Right ventricle myocardium inferior (tissue), 1 donor: ENCODE measurements around the gene TJP1. TPM values are rescaled to one million over a fixed set of nuclear protein-coding genes. Genes with fewer than 3 reads are reported as not detected.
"Not testable (repeated sequence)": the region's sequence is repeated elsewhere in the genome, so short reads cannot be mapped to it uniquely, and the experiment has no call there.

Experiments
- ATAC-seq: fragments of 200-7000 bp; cut with Tn5 transposase; one replicate; pipeline ENCODE4 v1.9.1; 2020; ENCODE audit warnings: mild to moderate bottlenecking, moderate library complexity
- DNase-seq: peaks from one replicate; pipeline ENCODE4 v3.0.0; 2021; ENCODE audit errors: missing footprints
- intact Hi-C: fragments of 100-400 bp; cut with DNase I; formaldehyde crosslinking; loops from one replicate; pipeline ENCODE4 v1.11.0; 2022
- total RNA-seq: library from RNA; stranded (reverse); fragmentation: NEBNext Ultra II Directional; extraction: Animal tissue kit (Norgen Biotek cat#: 25700); gene quantifications from one replicate; pipeline ENCODE4 v1.2.1, GENCODE V29; 2021
- donor health status: DM: no; HTN: yes; CAD: no; lungs with severe emphysema.

TJP1 gene
- total RNA-seq, 1 donor from 2014 or later = 111 TPM

DNA sequence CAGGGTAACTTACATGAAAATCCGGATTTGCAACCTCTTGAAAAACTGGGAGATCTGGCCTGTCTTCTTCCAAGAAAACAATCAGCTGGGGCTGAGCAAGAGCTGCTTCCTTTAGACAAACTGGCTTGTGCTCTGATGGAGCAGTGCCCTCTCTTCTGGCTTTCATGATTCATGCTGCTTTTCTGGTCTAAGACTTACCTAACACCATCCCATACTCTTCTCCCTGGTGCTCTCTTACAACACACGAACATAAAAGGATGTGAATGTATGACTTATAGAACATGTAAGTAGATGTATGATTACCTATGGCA, 9.9 kb downstream of the TJP1 start:
- ATAC-seq (no peak), DNase-seq (no peak)
- intact Hi-C loops = no loop called here

DNA sequence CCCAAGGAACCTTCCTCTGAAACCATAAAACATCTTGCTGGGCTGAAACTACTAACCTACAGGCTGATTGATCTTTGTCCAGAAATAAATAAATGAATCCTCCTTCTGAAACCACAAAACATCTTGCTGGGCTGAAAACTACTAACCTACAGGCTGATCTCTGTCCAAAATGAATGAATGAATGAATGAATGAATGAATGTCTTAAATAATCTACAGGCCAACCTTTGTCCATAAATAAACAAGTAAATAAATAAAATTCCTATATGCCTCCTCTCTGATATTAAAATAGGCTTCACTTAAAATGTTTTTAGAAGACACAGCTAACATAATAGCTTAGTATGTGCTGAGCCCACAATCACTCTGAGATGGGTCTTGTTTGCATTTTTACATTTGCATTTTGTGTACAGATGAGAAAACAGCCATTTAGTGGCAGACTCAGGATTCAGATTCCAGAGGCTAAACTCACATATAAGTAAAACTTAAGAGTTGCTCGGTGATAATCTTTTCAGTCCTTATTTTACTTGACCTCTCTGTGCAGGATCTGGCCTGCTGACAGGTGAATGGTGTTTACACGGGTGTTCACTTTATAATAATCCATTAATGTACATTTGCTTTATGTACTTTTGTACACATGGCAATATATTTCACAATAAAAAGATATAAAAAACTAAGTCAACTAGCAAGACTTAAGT, 10.4 kb downstream of the TJP1 start:
- intact Hi-C loops = no loop called here
- no peak for ATAC-seq
- no peak for DNase-seq

DNA sequence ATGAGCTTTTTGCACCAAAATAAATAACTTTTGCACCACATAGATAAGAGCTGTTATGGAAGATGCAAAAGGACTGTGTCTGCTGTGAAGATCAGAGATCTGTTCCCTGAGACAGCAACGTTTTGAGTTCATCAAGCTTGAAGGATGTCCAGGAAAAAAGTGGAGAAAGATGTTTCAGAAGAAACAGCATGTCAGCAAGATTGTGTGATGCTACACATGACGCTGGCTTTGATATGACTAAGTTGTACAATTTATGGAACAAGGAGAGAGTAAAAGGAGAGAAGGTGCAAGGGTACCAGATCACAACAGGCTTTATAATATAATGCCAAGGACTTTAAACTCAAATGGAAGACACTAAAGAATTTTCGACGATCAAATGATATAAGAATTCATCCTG, 16.6 kb downstream of the TJP1 start:
- DNase-seq (no peak), ATAC-seq (no peak)
- intact Hi-C loops = loop anchor here (2.0 kb wide), 1 partner anchor 15 kb away; no protein-coding TSS in a partner anchor

DNA sequence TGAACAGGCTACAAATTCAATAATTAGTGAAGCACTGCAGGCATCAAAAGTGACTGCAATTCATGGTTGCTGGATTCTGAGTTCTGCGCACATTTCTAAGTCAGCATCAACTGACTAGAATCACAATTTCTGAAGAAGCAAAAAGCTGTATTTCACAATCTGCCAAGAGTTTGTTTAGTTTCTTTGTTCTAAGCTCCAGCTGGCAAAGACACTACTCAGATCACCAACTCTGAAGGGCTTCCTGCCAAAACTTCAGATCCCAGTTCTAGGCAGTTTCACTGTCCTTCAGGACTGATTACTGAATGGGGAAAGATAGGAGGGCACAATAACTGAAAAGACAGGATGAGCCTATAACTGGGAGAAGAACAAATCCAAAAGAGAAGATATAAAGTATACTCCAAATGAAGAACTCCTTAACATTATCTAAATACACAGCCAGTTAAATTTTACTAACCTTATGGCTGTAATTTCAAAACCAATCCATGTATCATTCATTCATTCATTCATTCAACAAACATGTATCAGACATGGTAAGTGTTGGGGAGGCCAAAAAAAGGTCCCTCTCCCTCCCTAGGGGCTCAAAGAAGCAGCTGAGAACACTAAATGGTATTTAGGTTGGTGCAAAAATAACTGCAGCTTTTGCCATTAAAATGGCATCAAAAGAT, 17.1 kb downstream of the TJP1 start:
- no peak for DNase-seq
- intact Hi-C loops = loop anchor here (2.0 kb wide), 1 partner anchor 16 kb away; no protein-coding TSS in a partner anchor
- peak; percentile 88 for ATAC-seq

DNA sequence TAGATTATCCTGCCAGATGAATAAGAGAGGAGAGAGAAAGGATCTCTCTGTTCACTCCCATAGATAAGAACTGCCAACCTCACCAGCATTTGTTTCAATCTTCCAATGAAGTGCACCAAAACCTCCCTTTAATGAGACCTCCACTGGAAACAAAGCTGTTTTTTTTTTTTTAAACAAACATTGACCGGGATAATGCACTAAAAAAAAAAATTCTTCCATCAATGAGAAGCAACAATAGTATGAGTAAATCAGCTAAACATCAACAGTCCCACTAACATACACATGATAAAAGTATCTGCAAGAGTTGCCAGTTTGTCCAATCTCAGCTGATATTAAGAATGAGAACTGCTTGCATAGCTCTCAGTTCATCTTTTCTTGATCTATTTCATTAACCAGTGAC, 19.9 kb downstream of the TJP1 start:
- DNase-seq (no peak), ATAC-seq (no peak)
- intact Hi-C loops = no loop called here

DNA sequence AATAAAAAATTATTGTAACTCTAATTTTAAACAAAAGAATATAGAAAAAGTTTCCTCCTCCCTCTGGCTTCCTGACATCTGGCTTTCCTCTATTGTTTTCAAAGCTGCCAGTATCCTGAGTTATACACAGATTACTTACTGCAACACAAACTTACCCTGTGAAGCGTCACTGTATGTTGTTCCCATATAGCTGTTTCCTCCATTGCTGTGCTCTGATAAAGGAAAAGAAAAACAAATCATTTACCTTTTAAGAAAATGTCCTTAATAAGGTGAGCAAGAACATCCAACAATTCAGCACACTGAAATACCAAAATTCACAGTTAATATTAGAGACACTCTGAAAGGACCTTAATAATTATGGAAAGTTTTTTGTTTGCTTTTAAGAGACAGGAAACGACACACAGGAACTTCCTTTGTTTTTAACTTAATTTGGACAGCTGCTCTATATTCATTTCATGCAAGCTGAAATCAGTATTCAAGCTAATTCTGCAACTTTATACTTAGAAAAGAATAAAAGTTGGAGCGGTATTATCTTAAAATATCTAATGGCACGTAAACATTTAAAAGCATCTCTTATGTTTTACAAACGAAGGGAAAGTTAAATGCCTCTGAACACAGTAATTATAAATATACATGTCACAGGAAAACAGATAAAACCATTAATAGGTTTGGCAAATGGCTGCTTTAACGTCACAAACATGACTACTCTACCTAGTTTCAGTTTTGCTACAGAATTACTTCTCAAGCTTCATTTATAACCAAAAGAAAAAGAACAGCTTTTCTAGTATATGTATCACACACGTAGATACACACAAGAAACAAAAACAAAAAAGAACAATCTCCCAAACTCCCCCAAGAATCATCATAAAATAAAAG, 21.5 kb downstream of the TJP1 start:
- no peak for ATAC-seq
- intact Hi-C loops = no loop called here
- DNase-seq = no peak

DNA sequence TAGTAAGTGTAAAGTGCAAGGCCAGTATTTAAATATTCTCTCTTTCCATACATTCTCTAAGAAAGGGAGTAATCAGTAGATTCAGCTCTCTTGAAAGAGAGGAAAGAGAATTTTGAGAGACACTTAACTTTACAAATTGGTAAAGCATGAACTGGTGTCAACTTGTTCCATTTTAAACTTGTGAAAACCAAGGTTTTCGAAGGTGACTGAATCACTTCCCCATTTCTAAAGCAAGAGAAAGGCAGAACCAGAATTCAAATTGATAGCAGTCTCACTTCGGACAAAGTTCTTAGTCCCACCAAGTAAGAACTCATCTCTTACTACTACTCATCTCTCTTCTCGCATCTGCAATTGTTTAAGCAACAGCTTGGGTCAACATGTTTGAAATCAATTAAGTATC, 22.4 kb downstream of the TJP1 start:
- no peak for DNase-seq
- ATAC-seq = no peak
- intact Hi-C loops = no loop called here

DNA sequence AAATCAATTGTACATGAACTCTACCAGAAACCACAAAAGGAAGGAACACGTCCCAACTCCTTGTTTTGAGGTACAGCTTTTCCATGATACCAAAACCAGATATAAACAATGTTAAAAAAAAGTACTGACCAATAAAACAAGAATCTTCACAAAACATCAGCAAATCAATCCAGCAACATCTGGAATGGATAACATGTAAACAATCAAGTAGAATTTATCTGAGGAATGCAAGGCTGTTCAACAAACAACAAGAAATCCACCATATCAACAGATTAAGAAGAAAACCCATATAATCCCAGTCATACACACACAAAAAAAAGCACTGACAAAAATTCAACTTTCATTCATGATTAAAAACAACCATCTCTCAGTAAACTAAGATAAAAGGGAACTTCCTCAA, 26.7 kb downstream of the TJP1 start:
- DNase-seq = no peak

DNA sequence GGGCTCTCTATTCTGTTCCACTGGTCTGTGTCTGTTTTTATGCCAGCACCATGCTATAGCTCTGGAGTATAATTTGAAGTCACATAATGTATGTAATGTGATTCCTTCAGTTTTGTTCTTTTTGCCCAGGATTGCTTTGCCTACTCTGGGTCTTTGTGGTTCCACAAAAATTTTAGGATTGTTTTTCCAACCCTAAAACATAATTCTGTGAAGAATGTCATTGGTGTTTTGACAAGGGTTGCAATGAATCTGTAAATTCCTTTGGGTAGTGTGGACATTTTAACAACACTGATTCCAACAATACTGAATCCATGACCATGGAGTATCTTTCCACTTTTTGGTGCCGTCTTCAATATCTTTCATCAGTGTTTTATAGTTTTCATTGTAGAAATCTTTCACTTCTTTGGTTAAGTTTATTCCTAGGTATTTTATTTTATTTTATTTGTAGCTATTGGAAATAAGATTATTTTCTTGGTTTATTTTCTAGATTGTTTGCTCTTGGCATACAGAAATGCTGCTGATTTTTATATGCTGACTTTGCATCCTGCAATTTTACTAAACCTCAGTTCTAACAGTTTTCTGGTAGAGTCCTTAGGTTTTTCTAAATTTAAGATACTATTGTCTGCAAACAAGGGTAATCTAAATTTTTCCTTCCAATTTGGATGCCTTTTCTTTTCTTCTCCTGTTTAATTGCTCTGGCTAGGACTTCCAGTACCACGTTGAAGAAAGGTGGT, 29.7 kb downstream of the TJP1 start:
- ATAC-seq = no peak
- intact Hi-C loops = no loop called here
- no peak for DNase-seq

More for the DNA sequence above, 26.7 kb downstream of the TJP1 start:
- intact Hi-C loops = no loop called here
- no peak for ATAC-seq

DNA sequence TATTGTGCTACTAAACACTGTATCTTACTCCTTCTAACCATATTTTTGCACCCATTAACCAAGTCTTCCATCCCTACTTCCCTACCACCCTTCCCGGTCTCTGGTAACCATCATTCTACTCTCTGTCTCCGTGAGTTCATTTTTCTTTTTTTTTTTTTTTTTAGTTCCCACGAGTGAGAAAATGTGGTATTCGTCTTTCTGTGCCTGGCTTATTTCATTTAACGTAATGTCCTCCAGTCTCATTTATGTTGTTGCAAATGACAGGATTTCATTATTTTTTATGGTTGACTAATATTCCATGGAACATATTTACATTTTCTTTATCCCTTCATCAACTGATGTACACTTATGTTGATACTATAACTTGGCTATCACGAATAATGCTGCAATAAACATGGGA, 31.7 kb downstream of the TJP1 start:
- ATAC-seq = no peak
- intact Hi-C loops = no loop called here
- no peak for DNase-seq

DNA sequence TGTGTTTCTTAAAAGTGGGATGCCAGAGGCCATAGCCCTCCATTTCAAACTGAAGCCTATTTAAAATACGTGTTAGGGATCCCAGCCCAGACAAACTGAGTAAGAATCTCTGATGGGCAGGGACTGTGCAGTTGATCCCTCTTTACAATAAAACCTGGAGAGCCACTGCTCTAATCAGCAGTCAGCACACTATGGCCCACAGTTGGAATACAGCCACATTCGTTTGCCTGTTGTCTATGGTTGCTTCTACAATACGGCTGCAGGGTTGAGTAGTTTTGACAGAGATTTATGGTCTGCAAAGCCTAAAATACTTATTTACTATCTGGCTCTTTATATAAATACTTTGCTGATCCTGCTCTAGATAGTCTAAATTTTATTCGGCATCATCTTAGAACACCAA, 32.4 kb downstream of the TJP1 start:
- no peak for DNase-seq
- intact Hi-C loops = no loop called here
- ATAC-seq = no peak

DNA sequence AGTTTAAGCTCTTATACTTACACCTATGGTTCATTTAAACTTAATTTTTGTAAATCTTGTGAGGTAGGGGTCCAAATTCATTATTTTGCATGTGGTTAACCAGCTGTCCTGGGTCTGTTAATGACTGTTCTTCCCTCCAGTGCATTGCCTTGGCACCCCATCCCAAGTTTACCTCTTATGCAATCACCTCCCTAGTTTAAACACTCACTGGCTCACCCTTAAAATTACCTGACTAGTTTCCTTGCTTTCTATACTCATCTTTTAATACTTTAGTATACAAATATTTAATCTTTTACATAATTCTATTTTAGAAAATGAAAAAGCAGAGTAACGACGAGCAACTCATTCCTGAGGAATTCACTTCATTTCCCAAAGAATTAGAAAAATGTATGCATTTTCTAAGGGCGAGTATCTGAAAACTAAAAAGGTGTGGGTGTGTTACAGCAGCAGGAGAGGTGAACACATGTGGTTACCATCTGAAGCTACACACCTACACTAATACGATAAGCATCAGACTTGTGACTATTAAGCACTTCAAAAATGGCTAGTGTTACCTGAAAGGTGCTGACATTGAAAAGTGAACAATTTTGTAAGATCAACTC, 33.7 kb downstream of the TJP1 start:
- intact Hi-C loops = no loop called here
- ATAC-seq = no peak
- DNase-seq = no peak

DNA sequence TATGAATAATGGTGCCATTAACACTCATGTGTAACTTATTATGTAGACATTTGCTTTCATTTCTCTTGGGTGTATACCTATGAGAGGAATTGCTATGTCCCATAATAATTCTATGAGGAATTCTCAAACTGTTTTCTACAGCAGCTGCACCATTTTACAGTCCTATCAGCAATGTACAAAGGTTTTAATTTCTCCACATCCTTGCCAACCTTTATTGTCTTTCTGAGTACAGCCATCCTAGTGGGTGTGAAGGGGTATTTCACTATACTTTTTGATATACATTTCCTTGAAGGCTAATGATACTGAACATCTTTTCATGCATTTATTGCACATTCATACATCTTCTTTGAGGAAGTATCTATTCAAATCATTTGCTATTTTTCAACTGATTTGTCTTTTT, 34.5 kb downstream of the TJP1 start:
- intact Hi-C loops = no loop called here
- ATAC-seq (no peak), DNase-seq (no peak)

DNA sequence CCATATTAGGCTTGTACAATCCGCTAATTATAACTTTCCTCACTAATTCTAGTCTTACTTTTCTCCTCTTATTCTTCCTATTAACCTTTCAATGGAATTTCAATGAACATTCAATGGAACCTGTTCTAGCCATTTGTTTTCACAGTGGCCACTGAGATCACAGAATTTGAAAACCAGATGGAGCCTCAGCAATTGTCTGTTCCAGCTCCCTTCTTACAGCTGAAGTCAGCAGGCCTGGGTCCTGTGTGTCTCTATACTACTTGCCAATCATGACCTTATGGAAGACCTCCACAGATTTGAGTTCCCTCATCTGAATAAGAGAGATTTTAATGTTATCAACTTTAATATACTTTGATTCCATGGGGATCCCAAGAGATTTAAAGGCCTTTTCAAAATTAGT, 36.6 kb downstream of the TJP1 start:
- ATAC-seq = no peak
- intact Hi-C loops = no loop called here
- DNase-seq = no peak

DNA sequence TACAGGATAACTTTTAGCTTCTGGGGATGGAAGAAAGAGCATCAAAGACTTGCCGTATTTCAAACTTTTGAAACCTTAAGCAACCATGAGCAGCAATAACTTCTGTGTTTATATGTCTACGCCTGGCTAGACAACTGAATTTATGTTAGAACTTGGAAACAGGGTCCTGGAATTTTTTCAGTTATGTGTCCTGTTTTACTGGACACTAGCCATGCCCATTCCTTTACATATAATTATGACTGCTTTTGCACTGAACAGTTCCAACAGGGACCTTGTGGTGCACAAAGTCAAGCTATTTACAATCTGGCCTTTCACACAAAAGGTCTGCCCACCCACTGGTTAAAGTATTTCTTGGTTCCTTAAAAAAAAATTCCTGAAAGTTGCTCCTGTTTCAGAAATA, 37.1 kb downstream of the TJP1 start:
- ATAC-seq (no peak), DNase-seq (no peak)
- intact Hi-C loops = no loop called here

DNA sequence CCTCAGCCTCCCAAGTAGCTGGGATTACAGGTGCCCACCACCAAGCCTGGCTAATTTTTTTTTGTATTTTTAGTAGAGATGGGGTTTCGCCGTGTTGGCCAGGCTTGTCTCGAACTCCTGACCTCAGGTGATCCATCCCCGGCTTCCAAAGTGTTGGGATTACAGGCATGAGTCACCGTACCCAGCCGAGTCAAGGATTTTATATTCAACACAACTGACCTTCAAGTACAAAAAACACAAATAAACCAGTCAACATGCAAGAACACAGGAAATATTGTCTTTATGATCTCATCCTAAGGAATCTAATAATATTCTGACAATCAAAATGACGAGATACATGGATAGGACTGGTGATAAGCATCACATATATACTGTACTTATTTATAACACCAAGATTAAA, 37.9 kb downstream of the TJP1 start:
- intact Hi-C loops = no loop called here
- DNase-seq (no peak), ATAC-seq (no peak)

DNA sequence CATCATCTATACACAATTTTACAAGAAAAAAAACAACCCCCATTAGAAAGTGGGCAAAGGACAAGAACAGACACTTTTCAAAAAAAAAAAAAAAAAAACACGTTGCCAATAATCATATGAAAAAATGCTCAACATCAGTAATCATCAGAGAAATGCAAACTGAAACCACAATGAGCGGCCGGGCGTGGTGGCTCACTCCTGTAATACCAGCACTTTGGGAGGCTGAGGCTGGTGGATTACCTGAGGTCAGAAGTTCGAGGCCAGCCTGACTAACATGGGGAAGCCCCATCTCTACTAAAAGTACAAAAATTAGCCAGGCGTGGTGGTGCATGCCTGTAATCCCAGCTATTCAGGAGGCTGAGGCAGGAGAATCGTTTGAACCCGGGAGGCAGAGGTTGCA, 39.5 kb downstream of the TJP1 start:
- ATAC-seq, DNase-seq, intact Hi-C loops: not testable (repeated sequence)

DNA sequence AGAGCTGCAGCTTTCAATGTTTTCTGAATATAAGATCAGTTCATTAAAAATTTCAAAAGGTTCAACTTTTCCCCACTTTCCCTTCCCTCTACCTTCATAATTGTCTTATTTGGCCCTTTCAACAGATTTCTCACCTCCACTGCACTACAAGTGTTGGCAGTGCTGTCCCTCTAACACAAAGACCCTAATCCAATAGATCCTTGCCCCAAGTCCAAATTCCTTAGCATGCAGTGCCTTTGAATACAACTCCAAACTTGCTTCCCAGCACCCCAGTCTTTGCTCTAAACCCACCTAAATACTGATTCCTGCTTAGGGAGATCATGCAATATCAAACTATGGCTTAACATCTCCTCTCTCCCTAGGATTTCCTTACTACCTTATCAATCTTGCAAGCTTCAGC, 43.9 kb downstream of the TJP1 start:
- DNase-seq = no peak
- intact Hi-C loops = no loop called here
- ATAC-seq = no peak

DNA sequence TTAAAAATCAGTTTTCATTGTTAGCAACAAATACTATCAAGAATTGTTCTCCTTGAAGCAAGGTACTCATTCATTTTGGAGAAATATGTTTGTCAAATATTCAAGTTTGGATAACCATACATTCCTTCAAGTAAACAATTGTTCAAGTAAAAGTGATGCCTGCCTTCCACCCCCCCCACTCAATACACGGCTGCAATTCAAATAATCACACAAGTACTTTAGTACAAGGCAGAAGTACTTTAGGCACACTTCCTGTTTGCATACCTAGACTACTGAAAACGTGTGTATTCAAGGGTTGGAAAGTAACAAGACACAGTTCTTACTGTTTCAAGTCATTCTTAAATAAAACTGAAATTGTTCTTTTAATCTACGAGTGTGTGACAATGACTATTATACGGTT, 45.4 kb downstream of the TJP1 start:
- no peak for DNase-seq
- intact Hi-C loops = no loop called here
- ATAC-seq = no peak
